Astrocyte of the spinal cord (primary cell): ENCODE measurements around the gene EPHB2.
"Not testable (repeated sequence)": the region's sequence is repeated elsewhere in the genome, so short reads cannot be mapped to it uniquely, and the experiment has no call there.

Source experiments
- DNase-seq: peaks from one replicate; pipeline ENCODE4 v3.0.0; 2011; ENCODE audit warnings: low read depth, low spot score
- H3K4me3 ChIP-seq: 2 replicates; pipeline ENCODE4 v1.5.1; 2011; ENCODE audit warnings: low read depth, mild to moderate bottlenecking, low read length, moderate library complexity
- CTCF ChIP-seq: IDR thresholded peaks from 2 replicates; pipeline ENCODE4 v1.5.1; 2012; ENCODE audit warnings: low read depth, mild to moderate bottlenecking, low read length, inconsistent platforms
- in situ Hi-C: cut with HindIII; loops from 2 replicates; pipeline ENCODE4 v1.10.0; 2017; ENCODE audit warnings: low sequenced_read_pairs

The EPHB2 gene

GRCh38 chr1:22710701-22711049 lies at the start of gene EPHB2:
Gene EPHB2, plus strand, starts transcription at chr1:22710839. Its CDS starts 144 bp downstream, at chr1:22710983.
- in situ Hi-C loops = loop anchor here (25.0 kb wide), 1 partner anchor 177 kb away; no protein-coding TSS in a partner anchor
- DNase-seq = no peak
- H3K4me3 ChIP-seq = peak within 1 kb of the TSS; percentile 58
- no peak for TF ChIP-seq CTCF

- in situ Hi-C loops = no loop called here
- no peak for TF ChIP-seq CTCF
- no peak for DNase-seq
- H3K4me3 ChIP-seq = no peak overlapping the region
Measured at GRCh38 chr1:22661880-22662279, 48.8 kb upstream of the EPHB2 start.

GRCh38 chr1:22662318-22662717 lies 48.3 kb upstream of the EPHB2 start:
- TF ChIP-seq CTCF = no peak
- no peak overlapping the region for H3K4me3 ChIP-seq
- in situ Hi-C loops = no loop called here
- no peak for DNase-seq

- in situ Hi-C loops = no loop called here
- TF ChIP-seq CTCF = no peak
- H3K4me3 ChIP-seq = no peak overlapping the region
- no peak for DNase-seq
Measured at GRCh38 chr1:22662986-22663408, 47.6 kb upstream of the EPHB2 start.

GRCh38 chr1:22665752-22666151 lies 44.9 kb upstream of the EPHB2 start:
- in situ Hi-C loops = no loop called here
- no peak overlapping the region for H3K4me3 ChIP-seq
- peak; percentile 66 for TF ChIP-seq CTCF
- DNase-seq = peak; percentile 20

GRCh38 chr1:22666412-22666811 lies 44.2 kb upstream of the EPHB2 start:
- TF ChIP-seq CTCF = no peak
- no peak overlapping the region for H3K4me3 ChIP-seq
- no peak for DNase-seq
- in situ Hi-C loops = no loop called here

- in situ Hi-C loops, H3K4me3 ChIP-seq, DNase-seq: not testable (repeated sequence)
Measured at GRCh38 chr1:22668840-22669239, 41.8 kb upstream of the EPHB2 start.
